NT2/D1 (cell line): ENCODE data around the gene SMAD6.

ENCODE experiments used
- SUZ12 ChIP-seq: IDR thresholded peaks from 2 replicates; pipeline ENCODE4 v1.6.1; 2011; ENCODE audit not compliant: insufficient read length, insufficient read depth; ENCODE audit errors: extremely low read depth
- YY1 ChIP-seq: IDR thresholded peaks from 2 replicates; pipeline ENCODE4 v1.6.1; 2011; ENCODE audit not compliant: insufficient read length, insufficient read depth

DNA sequence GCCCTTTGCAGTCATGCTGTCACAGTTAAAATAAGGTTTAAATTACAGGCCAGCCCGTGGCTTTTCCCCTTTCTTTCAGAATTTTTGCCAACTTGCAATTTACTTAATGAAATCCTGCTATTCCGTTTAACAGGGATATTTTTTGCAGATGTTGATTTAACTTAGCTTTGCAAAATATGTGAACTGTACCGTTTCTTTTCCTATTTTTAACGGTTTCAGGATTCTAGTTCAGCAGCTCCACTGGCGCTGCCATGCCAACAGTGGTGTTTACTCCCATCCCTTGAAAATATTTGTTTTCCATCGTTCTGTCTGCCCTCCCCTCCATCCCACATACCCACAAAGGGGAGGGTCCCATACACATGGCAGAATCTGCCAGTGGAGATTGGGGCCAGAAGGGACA is 54.3 kb downstream of the SMAD6 start:
- TF ChIP-seq SUZ12 (no peak), YY1 (no peak)
